ENCODE data around the gene AEBP1. TPM values are rescaled to one million over a fixed set of nuclear protein-coding genes. Genes with fewer than 3 reads are reported as not detected.

Gene AEBP1
- total and polyA plus RNA-seq, 9 of the 15 experiments (the other 6 are each of a cell fraction or from before 2014, with no cell fraction given): 0.03 to 0.78 (median 0.30) TPM; not detected in 2

- TF ChIP-seq POLR2AphosphoS5 (IDR thresholded peaks at IDR 0.05; ENCODE audit: control insufficient read depth, insufficient read depth, low read depth, low read length) (no peak), DLX4 (CRISPR knock-in tag; IDR thresholded peaks at IDR 0.05) (no peak), JUN (IDR thresholded peaks at IDR 0.05; ENCODE audit: borderline replicate concordance, low read depth, low read length) (no peak), JUN (CRISPR knock-in tag; IDR thresholded peaks at IDR 0.05; ENCODE audit: borderline replicate concordance) (no peak)
These were observed 29.8 kb upstream of the AEBP1 start (continued) for GRCh38 chr7:44074349-44074695.

GRCh38 chr7:44075296-44076075 lies 28.7 kb upstream of the AEBP1 start:
- ChIA-PET CTCF (ENCODE audit: low intra/inter-chr PET ratio) (no interaction called here), POLR2A (interaction anchor here (0.7 to 1.0 kb wide), 3 partner anchors 9 to 75 kb away, joined by 3 read pairs; no protein-coding TSS in a partner anchor)
- Histone ChIP-seq H3K36me3 (ENCODE audit: control insufficient read depth, insufficient read depth, low read length) (peaks cover 33% of the 10 kb centered on the region; the same call in 2 of the 3 replicates), H2AFZ (ENCODE audit: low read depth, low read length) (no peak overlapping the region), H3K27ac (ENCODE audit: extremely low read depth, low read depth, low read length) (no peak overlapping the region), H4K20me1 (replicated peaks; ENCODE audit: control insufficient read depth, insufficient read depth, low read length) (peaks cover 16% of the 10 kb centered on the region), H3K9me1 (ENCODE audit: control insufficient read depth, insufficient read depth, low read length) (peaks cover 4% of the 10 kb centered on the region), H3K9ac (ENCODE audit: insufficient read depth in 1 of 2, low read depth in 2 of 2, low read length in 2 of 2) (no peak overlapping the region), H3K9me3 (replicated peaks; ENCODE audit: control insufficient read depth, insufficient read depth, low read depth, low read length) (no peaks in the 10 kb centered on the region), H3K27me3 (ENCODE audit: control insufficient read depth in 2 of 2, insufficient read depth in 2 of 2, low read length in 2 of 2) (no peaks in the 10 kb centered on the region), H3K4me3 (no peak overlapping the region), H3K4me2 (ENCODE audit: insufficient read depth, low read length) (no peak overlapping the region), H3K4me1 (replicated peaks in 1 of 2; ENCODE audit: control insufficient read depth in 2 of 2, insufficient read depth in 2 of 2, low read length in 2 of 2) (peaks cover 0 to 19% of the 10 kb centered on the region in 2 experiments; a peak in 2 of 5 replicates), H3K79me2 (ENCODE audit: control insufficient read depth, insufficient read depth, low read length) (no peaks in the 10 kb centered on the region)
- intact Hi-C loops (cut with micrococcal nuclease): no loop called here
- DNase-seq (ENCODE audit: extremely low read depth in 1 of 4, low spot score in 3 of 4): no peak
- no TSS peak for BruUV-seq (replicated peaks)
- WGBS (ENCODE audit: insufficient coverage, low coverage, missing lambda C conversion rate): 82% methylated on average over 17 of the region's 17 CpGs
- no peak for FAIRE-seq
- ATAC-seq: no peak
- in situ Hi-C loops (cut with MboI): no loop called here
- no peak for TF ChIP-seq HDAC2 (IDR thresholded peaks at IDR 0.05)
- no peak for TF ChIP-seq PPARD (CRISPR knock-in tag; IDR thresholded peaks at IDR 0.05)
- no peak for TF ChIP-seq MBD2 (IDR thresholded peaks at IDR 0.05; ENCODE audit: borderline replicate concordance, low read depth)
- no peak for TF ChIP-seq MEF2A (IDR thresholded peaks at IDR 0.05; ENCODE audit: control insufficient read depth, low read depth, low read length)
- no peak for TF ChIP-seq HMGXB4 (CRISPR knock-in tag; IDR thresholded peaks at IDR 0.05)
- TF ChIP-seq TSHZ1 (CRISPR knock-in tag; IDR thresholded peaks at IDR 0.05): no peak
- no peak for TF ChIP-seq THRB (CRISPR knock-in tag; conservative IDR thresholded peaks at IDR 0.05)
- TF ChIP-seq ARID1B (IDR thresholded peaks at IDR 0.05): no peak
- no peak for TF ChIP-seq POLR2G (IDR thresholded peaks at IDR 0.05; ENCODE audit: low read depth, low read length)
